Transverse colon (tissue), 4 donors: ENCODE results near the gene ANAPC15. TPM values are rescaled to one million over a fixed set of nuclear protein-coding genes. Genes with fewer than 3 reads are reported as not detected.

Experiments used
- DNase-seq: peaks from one replicate; pipeline ENCODE4 v3.0.0-alpha.2; 2019
- H3K27ac ChIP-seq, 4 donors: fragments of 200-600 bp; sonication (generic); 2 replicates each; pipeline ENCODE4 v1.5.1; 2016 to 2018; ENCODE audit warnings: inconsistent platforms in 4 of 4
- H3K27me3 ChIP-seq: fragments of 200-600 bp; sonication (generic); 2 replicates; pipeline ENCODE4 v1.5.1; 2017; ENCODE audit warnings: inconsistent platforms
- H3K36me3 ChIP-seq, 4 donors: fragments of 200-600 bp; sonication (generic); 2 replicates each; pipeline ENCODE4 v1.5.1; 2017 to 2019; ENCODE audit warnings: inconsistent platforms in 4 of 4
- H3K4me1 ChIP-seq, 4 donors: fragments of 200-600 bp; sonication (generic); 2 replicates each; pipeline ENCODE4 v1.5.1; 2017 to 2020; ENCODE audit warnings: inconsistent platforms in 4 of 4
- H3K4me3 ChIP-seq, 4 donors: fragments of 200-600 bp; sonication (generic); 1 replicate in 1 of 4; 2 replicates in 3 of 4; pipeline versions ENCODE4 v1.5.1 to v1.6.1; 2017 to 2019; ENCODE audit warnings: inconsistent platforms in 4 of 4
- H3K9me3 ChIP-seq, 2 donors: fragments of 200-600 bp; sonication (generic); 2 replicates each; pipeline ENCODE4 v1.5.1; 2017 to 2019; ENCODE audit warnings: inconsistent platforms in 2 of 2
- EP300 ChIP-seq: sonication (generic); formaldehyde crosslinking; IDR thresholded peaks from one replicate; pipeline ENCODE4 v1.6.1; 2017; ENCODE audit warnings: antibody characterized with exemption, low read depth
- POLR2A ChIP-seq: fragments of 450-650 bp; IDR thresholded peaks from one replicate; pipeline ENCODE4 v1.6.1; 2016; ENCODE audit warnings: antibody characterized with exemption, mild to moderate bottlenecking, moderate library complexity
- POLR2AphosphoS5 ChIP-seq, 3 donors: sonication (generic); formaldehyde crosslinking; IDR thresholded peaks; one replicate each; pipeline ENCODE4 v1.6.1; 2016; ENCODE audit warnings: antibody characterized with exemption in 3 of 3
- WGBS, 2 donors: methylation state at CpG; one replicate each; pipeline ENCODE4 v1.1.5; 2018; ENCODE audit warnings: low coverage in 1 of 2; 5-methylcytosine and 5-hydroxymethylcytosine counted together
- in situ Hi-C, 4 donors: fragments of 200-750 bp; cut with MboI; loops; one replicate each; pipeline versions ENCODE4 v1.15.0 to v1.15.1; 2017; ENCODE audit warnings: low sequenced_read_pairs in 3 of 4, low pct_ligation_motif_present in 1 of 4, low pct_unique_long_range_greater_than_20kb in 1 of 4
- intact Hi-C: fragments of 100-400 bp; cut with DNase I; formaldehyde crosslinking; loops from one replicate; pipeline ENCODE4 v1.15.1; 2023; ENCODE audit warnings: low total_unique reads
- total RNA-seq, 4 donors: library from RNA; depleted of rRNA; stranded (reverse); fragments of >200 nt; gene quantifications; one replicate each; pipeline ENCODE4 v1.1.0, GENCODE V29; 2016
- TF ChIP-seq, protein P1 (sequence below), 5 experiments: fragments of 200-600 bp in 3 of 5; fragments of 450-650 bp in 2 of 5; sonication (generic) in 3 of 5; IDR thresholded peaks; 1 replicate in 2 of 5; 2 replicates in 3 of 5; pipeline ENCODE4 v1.5.1; 2016 to 2017; ENCODE audit warnings: antibody characterized with exemption in 5 of 5, inconsistent platforms in 3 of 5, mild to moderate bottlenecking in 2 of 5, moderate library complexity in 1 of 5

Gene ANAPC15
- total RNA-seq, 4 donors from 2014 or later = 15.1 to 44.5 (median 27.6) TPM

- in situ Hi-C loops (loop anchor here in 3 of 4 donors (5.0 to 10.0 kb wide), 2 partner anchors 66 to 69 kb away; no protein-coding TSS in a partner anchor), intact Hi-C loops (loop anchor here (1.0 kb wide), 1 partner anchor 66 kb away; no protein-coding TSS in a partner anchor)
- WGBS, 2 donors = 32 to 38% methylated on average over 4 of the region's 4 CpGs
- TF ChIP-seq, protein P1, sequence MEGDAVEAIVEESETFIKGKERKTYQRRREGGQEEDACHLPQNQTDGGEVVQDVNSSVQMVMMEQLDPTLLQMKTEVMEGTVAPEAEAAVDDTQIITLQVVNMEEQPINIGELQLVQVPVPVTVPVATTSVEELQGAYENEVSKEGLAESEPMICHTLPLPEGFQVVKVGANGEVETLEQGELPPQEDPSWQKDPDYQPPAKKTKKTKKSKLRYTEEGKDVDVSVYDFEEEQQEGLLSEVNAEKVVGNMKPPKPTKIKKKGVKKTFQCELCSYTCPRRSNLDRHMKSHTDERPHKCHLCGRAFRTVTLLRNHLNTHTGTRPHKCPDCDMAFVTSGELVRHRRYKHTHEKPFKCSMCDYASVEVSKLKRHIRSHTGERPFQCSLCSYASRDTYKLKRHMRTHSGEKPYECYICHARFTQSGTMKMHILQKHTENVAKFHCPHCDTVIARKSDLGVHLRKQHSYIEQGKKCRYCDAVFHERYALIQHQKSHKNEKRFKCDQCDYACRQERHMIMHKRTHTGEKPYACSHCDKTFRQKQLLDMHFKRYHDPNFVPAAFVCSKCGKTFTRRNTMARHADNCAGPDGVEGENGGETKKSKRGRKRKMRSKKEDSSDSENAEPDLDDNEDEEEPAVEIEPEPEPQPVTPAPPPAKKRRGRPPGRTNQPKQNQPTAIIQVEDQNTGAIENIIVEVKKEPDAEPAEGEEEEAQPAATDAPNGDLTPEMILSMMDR (IDR thresholded peaks at IDR 0.05) = peak; percentile 81 to 96 (median 89)
- TF ChIP-seq POLR2AphosphoS5 (IDR thresholded peaks at IDR 0.05) (peak in 2 of 3 donors; percentile 30 to 39), EP300 (no peak)
- peak overlapping the region; percentile 27 to 68 (median 51) for H3K27ac ChIP-seq
- no peak overlapping the region for H3K4me3 ChIP-seq
- peak; percentile 82 for DNase-seq
- peaks cover 0 to 16% (median 8%) of the 10 kb centered on the region in 4 donors for H3K4me1 ChIP-seq
- no peaks in the 10 kb centered on the region for H3K27me3 ChIP-seq
- peaks cover 0 to 2% (median 0%) of the 10 kb centered on the region in 4 donors for H3K36me3 ChIP-seq
- H3K9me3 ChIP-seq = no peaks in the 10 kb centered on the region
Observed at GRCh38 chr11:72091292-72091691, 21.2 kb downstream of the ANAPC15 start.

DNA sequence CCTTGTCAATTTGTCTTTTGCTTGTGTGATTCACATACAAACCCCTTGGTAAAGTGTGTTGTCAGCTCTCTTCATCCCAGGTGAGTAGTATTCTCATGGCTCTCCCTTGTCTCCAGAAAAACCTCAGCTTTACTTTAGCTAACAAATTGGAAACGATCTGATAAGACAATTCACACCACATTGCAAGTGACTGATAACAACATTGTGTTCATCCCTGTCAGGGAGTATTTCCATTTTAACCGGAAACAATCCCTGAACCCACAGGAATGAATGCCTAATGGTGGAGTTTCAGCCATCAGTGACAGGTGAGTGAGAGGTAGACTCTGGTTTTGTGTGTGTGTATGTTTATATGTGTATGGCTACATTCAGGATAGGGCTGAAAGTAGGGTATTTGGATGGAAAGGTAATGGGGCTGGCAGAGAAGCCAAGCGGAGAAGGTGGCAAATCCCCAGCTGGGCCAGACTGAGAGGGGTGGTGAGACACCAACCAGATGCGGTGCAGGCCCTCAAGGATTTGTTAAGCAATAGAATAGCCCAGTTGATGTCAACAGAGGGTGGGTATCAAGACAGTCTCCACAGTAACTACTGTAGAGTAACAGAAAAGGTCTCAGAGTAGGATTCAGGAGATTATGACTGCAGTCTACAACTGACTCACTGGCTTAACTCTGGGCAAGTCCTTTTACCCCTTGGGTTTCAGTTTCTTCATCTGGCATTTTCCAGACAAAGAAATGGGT lies 24.3 kb downstream of the ANAPC15 start:
- no peak for DNase-seq
- H3K4me3 ChIP-seq = no peak overlapping the region
- TF ChIP-seq POLR2AphosphoS5 (IDR thresholded peaks at IDR 0.05) (no peak), EP300 (no peak), POLR2A (no peak)
- TF ChIP-seq, protein P1 (IDR thresholded peaks at IDR 0.05) = no peak
- in situ Hi-C loops = no loop called here
- H3K4me1 ChIP-seq = peaks cover 0 to 35% (median 12%) of the 10 kb centered on the region in 4 donors
- H3K27me3 ChIP-seq = no peaks in the 10 kb centered on the region
- H3K36me3 ChIP-seq = no peaks in the 10 kb centered on the region
- intact Hi-C loops = no loop called here
- H3K9me3 ChIP-seq = no peaks in the 10 kb centered on the region
- no peak overlapping the region for H3K27ac ChIP-seq
- WGBS, 2 donors = 86 to 88% methylated on average over 2 to 4 of the region's 4 CpGs

DNA sequence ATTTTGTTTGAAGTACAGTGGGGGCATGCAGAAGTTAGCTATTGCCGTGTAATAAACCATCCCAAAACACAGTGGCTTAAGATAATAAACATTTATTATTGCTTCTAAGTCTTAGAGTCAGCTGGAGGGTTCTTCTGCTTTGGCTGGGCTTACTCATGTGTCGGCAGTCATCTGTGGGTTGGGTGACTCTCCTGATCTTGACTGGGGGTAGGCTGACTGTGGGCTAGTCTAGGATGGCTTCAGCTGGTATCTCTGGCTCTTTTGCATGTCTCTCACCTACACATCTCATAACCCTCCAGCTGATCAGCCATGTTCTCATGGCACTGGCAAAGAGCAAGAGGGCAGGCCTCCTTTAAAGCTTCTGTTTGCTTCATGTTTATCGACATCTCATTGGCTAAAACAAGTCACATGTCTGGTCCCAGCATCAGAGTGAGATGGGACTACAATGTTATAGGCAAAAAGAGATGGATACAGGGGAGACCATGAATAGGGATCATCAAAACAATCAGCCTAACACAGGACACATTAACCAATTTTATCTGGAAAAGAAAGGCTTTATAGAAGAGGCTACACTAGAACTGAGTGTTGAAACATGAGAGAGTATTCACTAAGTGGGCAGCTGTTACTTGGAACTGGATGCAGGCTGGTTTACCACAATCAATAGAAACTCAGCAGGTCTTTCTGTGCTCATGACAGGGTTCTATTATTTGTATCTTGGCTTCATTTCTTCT lies 26.7 kb downstream of the ANAPC15 start:
- DNase-seq = no peak
- no peaks in the 10 kb centered on the region for H3K9me3 ChIP-seq
- in situ Hi-C loops = no loop called here
- WGBS, 2 donors = 67 to 83% methylated on average over 2 to 3 of the region's 3 CpGs
- H3K4me1 ChIP-seq = peaks cover 0 to 41% (median 16%) of the 10 kb centered on the region in 4 donors
- H3K36me3 ChIP-seq = no peaks in the 10 kb centered on the region
- peak overlapping the region in 3 of 4 donors; percentile 12 to 39 (median 17) for H3K27ac ChIP-seq
- TF ChIP-seq POLR2AphosphoS5 (IDR thresholded peaks at IDR 0.05) = no peak
- no peak for TF ChIP-seq EP300
- TF ChIP-seq POLR2A = no peak
- TF ChIP-seq, protein P1 (IDR thresholded peaks at IDR 0.05) = no peak
- intact Hi-C loops = no loop called here
- no peak overlapping the region for H3K4me3 ChIP-seq
- no peaks in the 10 kb centered on the region for H3K27me3 ChIP-seq

DNA sequence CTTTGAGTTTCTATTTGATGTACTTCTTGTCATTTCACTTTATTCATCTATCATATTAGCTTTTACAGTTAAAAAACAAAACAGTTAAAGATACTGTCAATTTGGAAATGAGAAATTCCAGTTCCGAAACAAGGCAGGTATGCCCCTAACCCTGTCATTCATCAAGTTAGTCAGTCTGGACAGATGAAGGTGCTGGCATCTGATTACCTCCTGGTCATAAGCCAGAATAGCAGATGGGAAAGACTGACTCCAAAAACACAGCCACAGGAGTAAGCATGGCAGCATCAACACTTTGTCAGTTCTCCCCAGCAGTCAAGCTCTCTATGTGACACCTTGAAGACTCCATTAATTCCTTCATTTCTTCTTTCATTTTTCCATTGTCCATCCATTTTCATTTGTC lies 27.5 kb downstream of the ANAPC15 start:
- Histone ChIP-seq H3K4me1 (peaks cover 0 to 40% (median 16%) of the 10 kb centered on the region in 4 donors), H3K9me3 (no peaks in the 10 kb centered on the region), H3K27me3 (no peaks in the 10 kb centered on the region), H3K36me3 (no peaks in the 10 kb centered on the region), H3K4me3 (no peak overlapping the region), H3K27ac (peak overlapping the region in 1 of 4 donors; percentile 39)
- no peak for DNase-seq
- TF ChIP-seq, protein P1 (IDR thresholded peaks at IDR 0.05) = no peak
- TF ChIP-seq POLR2AphosphoS5 (IDR thresholded peaks at IDR 0.05) (no peak), EP300 (no peak), POLR2A (no peak)
- 50 to 70% methylated on average over 1 of the region's 1 CpG for WGBS, 2 donors
- intact Hi-C loops = no loop called here
- in situ Hi-C loops = no loop called here
